Activated T-cell treated with anti-CD3 and anti-CD28 coated beads, Interleukin-2, amount 50 U/mL, for 72 hours (primary cell): Measurements from ENCODE around the gene HERC3. TPM values are rescaled to one million over a fixed set of nuclear protein-coding genes. Genes with fewer than 3 reads are reported as not detected.
"Not testable (repeated sequence)": the region's sequence is repeated elsewhere in the genome, so short reads cannot be mapped to it uniquely, and the experiment has no call there.

Experiments
- ATAC-seq, 2 donors: fragments of 150-1000 bp; cut with Tn5 transposase; replicated peaks in 1 of 2; 2 replicates each; pipeline ENCODE4 v1.10.0; 2021; ENCODE audit warnings: moderate library complexity in 2 of 2, mild to moderate bottlenecking in 1 of 2
- DNase-seq, 2 donors: peaks; one replicate each; pipeline ENCODE4 v3.0.0; 2021 to 2022; ENCODE audit warnings: mixed read lengths in 1 of 2
- H3K27ac Mint-ChIP-seq: one replicate; pipeline ENCODE4 v1.8.0; 2022; ENCODE audit warnings: mild to moderate bottlenecking, moderate library complexity, mixed read lengths
- H3K27me3 Mint-ChIP-seq: one replicate; pipeline ENCODE4 v1.8.0; 2022; ENCODE audit warnings: low read depth, mixed read lengths
- H3K36me3 Mint-ChIP-seq, 2 donors: one replicate each; pipeline ENCODE4 v1.8.0; 2022; ENCODE audit warnings: mixed read lengths in 2 of 2, mild to moderate bottlenecking in 1 of 2; ENCODE audit not compliant: insufficient read depth in 2 of 2
- H3K4me1 Mint-ChIP-seq: one replicate; pipeline ENCODE4 v1.8.0; 2022; ENCODE audit warnings: low read depth, mixed read lengths
- H3K4me3 Mint-ChIP-seq, 2 donors: one replicate each; pipeline ENCODE4 v1.8.0; 2022; ENCODE audit warnings: mild to moderate bottlenecking in 2 of 2, mixed read lengths in 2 of 2, moderate library complexity in 2 of 2
- H3K9me3 Mint-ChIP-seq, 2 donors: one replicate each; pipeline ENCODE4 v1.8.0; 2022; ENCODE audit warnings: mixed read lengths in 2 of 2
- total RNA-seq, 2 donors: library from RNA; stranded (reverse); gene quantifications; one replicate each; pipeline ENCODE4 v1.2.3, GENCODE V29; 2022

The HERC3 gene
- total RNA-seq, 2 donors from 2014 or later = 22.0 to 32.3 TPM

GRCh38 chr4:88592600-88593448, 544 bp downstream of the HERC3 start:
- H3K36me3 Mint-ChIP-seq = peaks cover 2 to 4% of the 10 kb centered on the region in 2 donors
- DNase-seq (peak; percentile 85 to 86), ATAC-seq (peak; percentile 82 to 83)

GRCh38 chr4:88597970-88598660, 5.8 kb downstream of the HERC3 start:
- Mint-ChIP-seq H3K27ac (no peak overlapping the region), H3K36me3 (peaks cover 1 to 2% of the 10 kb centered on the region in 2 donors), H3K27me3 (no peaks in the 10 kb centered on the region), H3K4me3 (peak overlapping the region in 1 of 2 donors; percentile 68), H3K9me3 (no peaks in the 10 kb centered on the region), H3K4me1 (peaks cover 77% of the 10 kb centered on the region)
- DNase-seq (no peak), ATAC-seq (no peak)

More at GRCh38 chr4:88592600-88593448, 544 bp downstream of the HERC3 start:
- Mint-ChIP-seq H3K27ac (peak overlapping the region; percentile 79), H3K4me1 (peaks cover 61% of the 10 kb centered on the region), H3K9me3 (no peaks in the 10 kb centered on the region), H3K4me3 (peak overlapping the region; percentile 97 to 100), H3K27me3 (no peaks in the 10 kb centered on the region)

- Mint-ChIP-seq H3K27me3 (no peaks in the 10 kb centered on the region), H3K9me3 (no peaks in the 10 kb centered on the region), H3K36me3 (peaks cover 0 to 2% of the 10 kb centered on the region in 2 donors), H3K4me3 (peak overlapping the region; percentile 46 to 68), H3K27ac (peak overlapping the region; percentile 60), H3K4me1 (peaks cover 66% of the 10 kb centered on the region)
- DNase-seq (no peak), ATAC-seq (no peak)
These were observed 7.0 kb downstream of the HERC3 start for GRCh38 chr4:88599298-88599697.

GRCh38 chr4:88599714-88600113, 7.4 kb downstream of the HERC3 start:
- peak in 1 of 2 donors; percentile 30 for ATAC-seq
- Mint-ChIP-seq H3K4me1 (peaks cover 65% of the 10 kb centered on the region), H3K27ac (peak overlapping the region; percentile 68), H3K36me3 (peaks cover 0 to 7% of the 10 kb centered on the region in 2 donors), H3K4me3 (peak overlapping the region; percentile 46 to 68), H3K27me3 (no peaks in the 10 kb centered on the region), H3K9me3 (no peaks in the 10 kb centered on the region)
- DNase-seq = no peak

GRCh38 chr4:88600176-88600838, 8.0 kb downstream of the HERC3 start:
- peaks cover 68% of the 10 kb centered on the region for H3K4me1 Mint-ChIP-seq
- peaks cover 0 to 7% of the 10 kb centered on the region in 2 donors for H3K36me3 Mint-ChIP-seq
- peak overlapping the region; percentile 68 for H3K27ac Mint-ChIP-seq

GRCh38 chr4:88604978-88605678, 12.8 kb downstream of the HERC3 start:
- no peak overlapping the region for H3K27ac Mint-ChIP-seq
- H3K4me1 Mint-ChIP-seq = peaks cover 51% of the 10 kb centered on the region
- H3K4me3 Mint-ChIP-seq = peak overlapping the region in 1 of 2 donors; percentile 7
- no peaks in the 10 kb centered on the region for H3K27me3 Mint-ChIP-seq
- DNase-seq (no peak), ATAC-seq (no peak)
- peaks cover 15 to 31% of the 10 kb centered on the region in 2 donors for H3K36me3 Mint-ChIP-seq
- H3K9me3 Mint-ChIP-seq = peaks cover 7 to 11% of the 10 kb centered on the region in 2 donors

More at GRCh38 chr4:88600176-88600838, 8.0 kb downstream of the HERC3 start:
- Mint-ChIP-seq H3K4me3 (peak overlapping the region in 1 of 2 donors; percentile 19), H3K27me3 (no peaks in the 10 kb centered on the region), H3K9me3 (no peaks in the 10 kb centered on the region)
- ATAC-seq (peak in 1 of 2 donors; percentile 49), DNase-seq (no peak)

- peaks cover 7 to 11% of the 10 kb centered on the region in 2 donors for H3K9me3 Mint-ChIP-seq
- ATAC-seq = no peak
- DNase-seq = no peak
- H3K27ac Mint-ChIP-seq = no peak overlapping the region
- H3K36me3 Mint-ChIP-seq = peaks cover 17 to 36% of the 10 kb centered on the region in 2 donors
- H3K27me3 Mint-ChIP-seq = no peaks in the 10 kb centered on the region
- peak overlapping the region in 1 of 2 donors; percentile 9 for H3K4me3 Mint-ChIP-seq
- H3K4me1 Mint-ChIP-seq = peaks cover 53% of the 10 kb centered on the region
These were observed 13.5 kb downstream of the HERC3 start for GRCh38 chr4:88605736-88606135.

- Mint-ChIP-seq H3K27ac (no peak overlapping the region), H3K4me1 (peaks cover 54% of the 10 kb centered on the region), H3K36me3 (peaks cover 17 to 36% of the 10 kb centered on the region in 2 donors), H3K27me3 (no peaks in the 10 kb centered on the region), H3K9me3 (peaks cover 7 to 11% of the 10 kb centered on the region in 2 donors), H3K4me3 (no peak overlapping the region)
- no peak for ATAC-seq
- DNase-seq = no peak
These were observed 14.6 kb downstream of the HERC3 start for GRCh38 chr4:88606832-88607231.

GRCh38 chr4:88609387-88609786, 17.1 kb downstream of the HERC3 start:
- Mint-ChIP-seq H3K4me3 (peak overlapping the region in 1 of 2 donors; percentile 25), H3K9me3 (peaks cover 7 to 11% of the 10 kb centered on the region in 2 donors), H3K27me3 (no peaks in the 10 kb centered on the region), H3K27ac (no peak overlapping the region), H3K4me1 (peaks cover 80% of the 10 kb centered on the region), H3K36me3 (peaks cover 17 to 35% of the 10 kb centered on the region in 2 donors)
- ATAC-seq (no peak), DNase-seq (no peak)

- H3K27me3 Mint-ChIP-seq, H3K27ac Mint-ChIP-seq, ATAC-seq: not testable (repeated sequence)
- peaks cover 80% of the 10 kb centered on the region for H3K4me1 Mint-ChIP-seq
- H3K4me3 Mint-ChIP-seq = peak overlapping the region in 1 of 2 donors; percentile 25
- DNase-seq = peak in 1 of 2 donors; percentile 16
- H3K36me3 Mint-ChIP-seq = peaks cover 17 to 31% of the 10 kb centered on the region in 2 donors
- H3K9me3 Mint-ChIP-seq = peaks cover 7 to 11% of the 10 kb centered on the region in 2 donors
These were observed 17.5 kb downstream of the HERC3 start for GRCh38 chr4:88609794-88610193.

GRCh38 chr4:88610771-88611170, 18.5 kb downstream of the HERC3 start:
- DNase-seq (no peak), ATAC-seq (no peak)
- peaks cover 17 to 29% of the 10 kb centered on the region in 2 donors for H3K36me3 Mint-ChIP-seq
- H3K9me3 Mint-ChIP-seq = peaks cover 7 to 10% of the 10 kb centered on the region in 2 donors
- H3K4me1 Mint-ChIP-seq = peaks cover 75% of the 10 kb centered on the region
- H3K27me3 Mint-ChIP-seq = no peaks in the 10 kb centered on the region
- H3K27ac Mint-ChIP-seq = peak overlapping the region; percentile 59
- no peak overlapping the region for H3K4me3 Mint-ChIP-seq

GRCh38 chr4:88613417-88613875, 21.2 kb downstream of the HERC3 start:
- Mint-ChIP-seq H3K4me3 (peak overlapping the region; percentile 61 to 95), H3K27me3 (no peaks in the 10 kb centered on the region), H3K4me1 (peaks cover 78% of the 10 kb centered on the region), H3K9me3 (peaks cover 0 to 2% of the 10 kb centered on the region in 2 donors), H3K36me3 (peaks cover 7 to 11% of the 10 kb centered on the region in 2 donors), H3K27ac (peak overlapping the region; percentile 99)
- DNase-seq (peak; percentile 13 to 37), ATAC-seq (peak; percentile 65 to 78)
